NAMALWA (cell line): Measurements from ENCODE around the gene SETD1A.
A peak's percentile ranks its signal among the peaks of the same experiment; 100 is the strongest.

ENCODE experiments used
- DNase-seq: peaks from one replicate; pipeline ENCODE4 v3.0.0-alpha.2; 2015; ENCODE audit warnings: low spot score

The SETD1A gene

DNA sequence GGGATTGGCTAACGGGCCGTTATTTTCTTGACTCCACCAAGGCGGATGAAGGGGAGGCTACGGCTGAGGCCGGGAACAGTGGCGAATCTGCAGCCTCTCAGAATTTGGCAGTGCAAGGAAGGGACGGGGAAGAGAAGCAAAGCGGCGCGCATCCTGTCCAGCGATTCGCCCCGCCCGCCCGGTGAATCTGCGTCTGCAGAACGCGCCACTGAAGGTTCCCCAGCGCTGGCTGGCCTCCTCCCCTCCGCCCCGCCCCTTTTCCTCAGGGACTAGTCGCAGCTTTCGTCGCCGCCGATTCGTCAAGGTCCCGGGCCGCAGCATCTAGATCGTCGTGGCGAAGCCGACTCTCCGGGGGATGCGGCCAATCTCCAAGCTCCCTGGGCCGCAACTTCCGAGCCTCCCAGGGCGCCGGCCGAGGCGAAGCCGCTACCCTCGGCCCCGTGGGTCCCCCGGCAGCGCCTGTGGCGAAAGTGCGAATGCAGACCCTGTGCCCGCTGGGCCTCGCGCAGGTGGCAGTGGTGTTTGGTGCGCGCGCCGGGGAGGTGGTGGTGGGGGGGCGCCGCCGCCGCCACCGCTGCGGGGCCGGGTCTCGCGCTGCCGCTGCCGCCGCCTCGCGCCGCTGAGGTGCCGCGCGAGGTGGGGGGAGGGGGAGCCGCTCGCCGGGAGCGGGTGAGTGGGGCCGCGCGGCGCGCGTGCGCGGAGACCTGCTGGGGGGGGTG lies at the start of gene SETD1A:
Gene SETD1A, plus strand, starts transcription at position 299 of the 719 bp plus-strand sequence. CDS start 978 bp downstream, outside the sequence.
- peak; percentile 93 for DNase-seq

DNA sequence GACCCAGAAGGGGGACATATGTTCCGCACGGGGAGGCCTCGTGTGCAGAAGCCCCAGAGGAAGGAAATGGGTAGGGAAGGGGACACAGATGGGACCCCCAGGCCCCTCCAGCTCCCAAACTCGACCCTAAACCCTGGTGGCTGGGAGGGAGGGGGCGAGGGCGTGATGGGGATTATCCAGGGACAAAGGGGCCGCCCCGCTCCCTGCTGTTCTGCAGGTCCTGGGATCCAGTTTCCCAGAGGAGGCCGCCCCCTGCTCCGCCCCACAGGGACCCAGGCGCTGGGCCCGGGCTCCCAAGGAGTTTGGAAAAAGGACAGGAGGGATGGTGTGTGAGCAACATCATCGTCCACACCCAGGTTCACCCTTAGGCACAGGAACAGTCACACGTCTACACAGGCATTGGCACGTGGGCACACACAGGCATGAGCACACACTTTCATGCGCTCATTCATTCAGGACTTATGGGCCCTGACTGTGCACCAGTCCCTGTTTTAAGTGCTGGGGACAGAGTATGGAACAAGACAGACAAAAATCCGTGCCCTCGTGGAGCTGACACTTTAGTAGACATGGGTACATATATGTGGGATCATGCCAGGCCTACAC lies 47.0 kb upstream of the SETD1A start:
- DNase-seq, result no peak

DNA sequence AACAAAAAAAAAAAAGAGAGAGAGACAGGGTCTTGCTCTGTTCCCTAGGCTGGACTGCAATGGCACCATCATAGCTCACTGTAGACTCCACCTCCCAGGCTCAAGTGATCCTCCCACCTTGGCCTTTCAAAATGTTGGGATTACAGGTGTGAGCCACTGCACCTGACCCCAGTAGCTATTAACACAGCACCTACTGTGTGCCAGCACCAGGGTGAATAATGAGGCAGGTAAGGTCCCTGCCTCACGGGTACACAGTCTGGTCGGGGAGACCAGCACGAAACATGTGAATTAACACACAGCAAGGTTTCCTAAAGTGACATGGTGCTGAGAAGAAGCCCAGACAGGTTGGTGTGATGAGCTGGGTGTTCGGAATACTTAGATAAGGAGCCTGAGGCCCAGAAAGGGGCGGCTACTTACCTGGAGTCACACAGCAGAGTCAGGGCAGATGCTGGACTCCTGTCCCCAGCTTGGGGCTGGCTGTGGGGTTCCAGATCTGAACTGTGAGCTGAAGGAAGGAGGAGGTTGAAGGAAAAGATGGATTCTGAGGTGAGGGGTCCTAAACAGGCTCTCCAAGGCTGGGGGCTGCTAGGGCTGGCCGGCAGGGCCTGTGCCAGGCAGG lies 44.7 kb upstream of the SETD1A start:
- DNase-seq, result no peak

DNA sequence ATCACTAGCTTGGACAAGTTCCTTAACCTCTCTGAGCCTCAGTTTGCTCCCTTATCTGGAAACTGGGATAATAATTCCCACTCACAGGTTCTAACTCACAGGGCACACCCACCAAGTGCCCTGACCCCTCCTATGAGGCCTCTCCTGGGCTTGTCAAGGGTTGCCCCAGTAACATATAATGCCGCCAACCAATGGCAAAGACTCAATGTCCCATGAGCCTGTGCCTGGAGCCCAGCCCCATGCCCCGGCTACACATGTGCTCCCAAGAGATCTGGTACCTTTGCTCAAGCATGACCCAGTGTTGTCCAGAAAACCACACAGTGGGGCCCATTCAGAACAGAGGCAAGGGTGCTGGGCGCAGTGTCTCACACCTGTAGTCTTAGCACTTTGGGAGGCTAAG lies 42.7 kb upstream of the SETD1A start:
- DNase-seq, result no peak

DNA sequence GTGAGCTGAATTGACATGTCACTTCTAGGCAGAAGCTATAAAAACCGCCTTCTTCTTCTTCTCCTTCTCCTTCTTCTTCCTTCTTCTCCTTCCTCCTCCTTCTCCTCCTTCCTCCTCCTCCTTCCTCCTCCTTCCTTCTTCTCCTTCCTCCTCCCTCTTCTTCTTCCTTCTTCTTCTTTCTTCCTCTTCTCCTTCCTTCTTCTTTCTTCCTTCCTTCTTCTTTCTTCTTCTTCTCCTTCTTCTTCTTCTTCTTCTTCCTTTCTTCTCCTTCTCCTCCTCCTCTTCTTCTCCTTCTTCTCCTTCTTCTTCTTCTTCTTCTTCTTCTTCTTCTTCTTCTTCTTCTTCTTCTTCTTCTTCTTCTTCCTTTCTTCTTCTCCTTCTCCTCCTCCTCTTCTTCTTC lies 38.9 kb upstream of the SETD1A start:
- DNase-seq, result no peak

DNA sequence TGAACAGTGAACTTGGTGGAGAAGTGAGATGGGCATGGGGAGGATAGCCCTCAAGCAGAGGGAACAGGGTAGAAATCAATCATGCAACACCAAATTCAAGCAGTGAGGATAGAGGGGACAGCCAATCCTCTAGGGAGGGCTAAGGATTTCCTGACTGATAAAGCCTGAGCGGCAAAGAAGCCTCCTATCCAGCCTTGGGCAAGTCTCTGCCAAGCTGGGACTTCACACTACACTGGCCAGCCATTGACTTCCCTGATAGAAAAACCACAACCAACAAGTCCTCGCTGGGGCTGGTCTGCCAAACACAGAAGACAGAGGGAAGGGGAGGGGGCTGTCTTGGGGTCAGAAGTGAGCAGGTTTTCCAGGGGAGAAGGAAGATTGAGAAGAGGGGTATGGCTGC lies 36.7 kb upstream of the SETD1A start:
- DNase-seq, result no peak

DNA sequence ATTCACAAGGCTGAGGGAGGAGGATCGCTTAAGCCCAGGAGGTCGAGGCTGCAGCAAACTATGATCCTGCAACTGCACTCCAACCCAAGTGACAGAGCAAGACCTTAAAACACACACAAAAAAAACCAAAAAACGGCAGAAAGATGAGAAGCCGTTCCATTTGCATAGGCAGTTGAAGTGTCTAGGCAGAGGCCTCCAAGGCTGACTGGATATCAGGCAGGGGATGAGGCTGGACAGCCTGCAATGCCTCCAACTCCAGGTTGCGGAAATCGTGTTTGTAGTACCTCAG lies 36.2 kb upstream of the SETD1A start:
- no peak for DNase-seq

DNA sequence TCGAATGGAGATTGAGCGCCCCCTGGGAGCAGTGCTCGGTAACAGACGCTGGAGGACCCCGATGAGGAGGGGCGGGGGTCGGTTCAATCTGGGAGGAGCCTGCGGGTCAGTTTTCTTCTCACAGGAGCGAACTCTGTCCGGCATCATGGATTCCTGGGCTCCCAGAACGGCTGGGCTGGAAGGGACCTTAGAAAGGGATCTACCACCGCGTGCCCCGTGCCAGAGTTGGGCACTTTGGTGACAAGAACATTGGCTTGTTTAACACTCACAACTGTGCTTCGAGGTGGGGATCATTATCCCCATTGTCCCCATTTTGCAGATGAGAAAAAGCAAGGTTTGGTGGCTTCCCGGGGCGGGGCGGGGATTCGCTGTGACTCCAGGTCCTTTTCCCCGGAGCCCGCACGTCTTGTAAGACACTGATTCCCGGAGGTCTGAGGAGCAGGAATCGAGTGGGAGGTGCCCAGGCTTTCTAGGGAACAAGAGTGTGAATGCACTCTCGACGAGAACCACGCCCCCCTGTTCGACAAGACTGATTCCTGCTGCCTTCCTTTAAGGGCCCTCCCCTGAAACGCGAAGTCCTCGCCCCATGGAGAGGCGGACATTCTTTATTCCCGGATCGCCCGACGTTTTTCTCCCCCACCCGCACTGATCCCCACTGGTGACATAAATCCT lies 35.7 kb upstream of the SETD1A start:
- DNase-seq, result peak; percentile 95

DNA sequence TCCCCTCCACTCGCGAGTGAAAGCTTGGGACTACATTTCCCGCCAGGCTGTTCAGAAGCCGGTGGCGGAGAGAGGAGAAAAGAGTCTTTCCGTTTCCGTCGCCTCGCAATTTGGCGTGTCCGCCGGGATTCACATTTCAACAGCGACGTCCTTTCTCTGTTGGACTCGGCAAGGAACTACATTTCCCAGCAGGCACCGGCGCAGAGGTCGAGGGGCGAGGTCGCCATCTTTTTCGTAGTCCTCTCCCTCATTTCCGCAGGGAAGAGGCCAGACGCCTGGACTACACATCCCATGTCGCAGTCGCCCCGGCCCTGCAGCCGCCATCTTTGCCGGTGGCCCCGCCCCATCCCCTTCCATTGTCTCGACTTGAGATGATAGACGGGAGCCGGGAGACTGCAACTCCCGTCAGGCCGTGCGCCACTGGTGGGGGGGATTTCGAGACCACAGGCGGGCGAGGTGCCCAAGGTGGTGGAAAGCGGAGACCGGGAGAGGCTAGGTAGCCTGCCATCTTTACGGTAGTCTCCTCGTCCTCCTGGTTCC lies 35.1 kb upstream of the SETD1A start:
- peak; percentile 99 for DNase-seq

DNA sequence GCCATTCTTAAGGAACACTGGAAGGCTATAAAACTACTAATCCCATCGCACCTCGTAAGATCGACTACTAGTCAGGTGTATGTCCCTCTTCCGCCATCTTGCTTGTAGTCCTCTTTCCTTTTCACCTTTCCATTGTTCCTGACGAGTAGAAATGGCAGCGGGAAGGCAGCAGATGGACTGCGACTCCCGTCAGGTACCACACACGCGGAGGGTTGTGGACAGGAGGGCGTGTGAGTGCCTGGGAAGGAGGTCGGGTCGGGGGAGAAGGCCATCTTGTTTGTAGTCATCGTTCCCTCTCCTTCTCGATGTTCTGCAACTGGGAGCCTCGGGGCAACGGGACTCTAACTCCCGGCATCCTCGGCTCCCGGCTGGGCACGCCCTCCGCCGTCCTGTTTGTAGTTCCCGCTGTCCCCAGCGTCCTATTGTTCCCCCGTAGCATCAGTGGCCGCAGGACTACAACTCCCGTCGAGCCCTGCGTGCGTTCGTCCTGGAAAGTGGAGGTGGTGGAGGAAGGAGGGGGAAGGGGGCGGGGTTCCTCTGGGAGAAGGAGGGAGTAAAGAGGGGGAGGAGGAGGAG lies 34.5 kb upstream of the SETD1A start:
- DNase-seq, result peak; percentile 98

DNA sequence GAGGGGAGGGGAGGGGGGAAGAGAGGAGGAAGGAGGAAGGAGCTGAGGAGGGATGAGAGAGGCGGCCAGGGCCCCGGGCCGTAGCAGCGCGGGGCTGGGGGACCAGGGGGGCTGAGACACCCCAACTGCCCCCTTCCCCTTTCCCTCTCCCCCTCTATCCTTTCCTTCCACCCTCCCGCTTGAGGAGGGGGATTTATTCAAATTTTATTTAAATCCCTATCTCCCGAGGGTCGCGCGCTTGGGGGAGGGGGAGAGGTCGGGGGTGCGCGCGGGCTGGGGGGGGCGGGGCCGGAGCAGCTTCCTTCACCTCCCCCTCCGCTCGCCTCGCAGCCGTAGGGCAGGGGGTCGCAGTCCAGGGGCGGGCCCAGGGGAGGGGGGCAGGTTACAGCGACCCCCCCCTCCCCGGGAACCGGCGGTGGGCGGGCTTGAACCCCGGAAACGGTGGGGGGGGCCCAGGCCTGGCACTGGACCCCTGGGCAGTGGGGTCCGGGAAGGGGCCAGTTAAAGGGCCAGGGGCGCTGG lies 33.9 kb upstream of the SETD1A start, which contains the start of gene FBXL19:
Gene FBXL19, plus strand, starts transcription at position 19 of the 522 bp plus-strand sequence. CDS start 2,183 bp downstream, outside the sequence.
- DNase-seq, result no peak

DNA sequence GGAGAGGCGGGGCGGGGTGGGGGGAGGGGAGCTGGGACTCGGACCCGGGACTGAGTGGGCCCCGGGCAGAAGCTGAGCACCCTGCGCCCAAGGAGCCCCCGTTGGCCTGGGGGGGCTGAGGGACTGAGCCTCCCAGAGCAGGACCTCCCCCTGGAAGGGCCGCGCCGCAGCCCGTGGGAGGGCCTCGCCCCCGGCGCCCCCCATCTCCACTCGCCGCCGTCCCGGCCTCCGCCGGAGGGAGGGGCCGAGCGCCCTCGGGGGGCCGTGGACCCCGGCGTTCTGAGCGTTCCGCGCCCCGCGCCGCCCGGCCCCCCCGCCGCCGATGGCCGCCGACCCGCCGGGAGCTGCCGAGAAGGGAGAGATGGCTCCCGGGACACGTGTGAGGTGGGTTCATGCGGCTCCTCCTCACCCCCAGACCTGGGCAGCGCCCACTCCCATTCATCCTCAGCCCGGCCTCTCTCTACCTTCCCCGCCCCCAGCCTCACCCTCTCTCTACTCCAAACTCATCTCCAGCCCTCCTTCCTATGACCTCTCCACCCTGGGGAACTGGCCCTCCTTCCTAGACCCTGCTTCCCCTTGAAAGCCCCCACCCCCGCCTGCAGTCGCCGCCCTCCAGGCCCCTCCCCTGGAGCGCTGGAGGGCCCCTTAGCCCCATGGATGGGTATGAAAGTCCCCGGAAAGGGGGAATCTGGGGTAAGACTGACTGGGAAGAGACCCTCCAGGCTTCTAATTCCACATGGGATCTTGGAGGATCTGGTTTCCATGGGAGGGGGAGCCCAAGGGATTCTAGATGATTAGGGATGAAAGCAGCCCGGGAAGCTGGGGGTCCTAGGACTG lies 33.3 kb upstream of the SETD1A start:
- no peak for DNase-seq

DNA sequence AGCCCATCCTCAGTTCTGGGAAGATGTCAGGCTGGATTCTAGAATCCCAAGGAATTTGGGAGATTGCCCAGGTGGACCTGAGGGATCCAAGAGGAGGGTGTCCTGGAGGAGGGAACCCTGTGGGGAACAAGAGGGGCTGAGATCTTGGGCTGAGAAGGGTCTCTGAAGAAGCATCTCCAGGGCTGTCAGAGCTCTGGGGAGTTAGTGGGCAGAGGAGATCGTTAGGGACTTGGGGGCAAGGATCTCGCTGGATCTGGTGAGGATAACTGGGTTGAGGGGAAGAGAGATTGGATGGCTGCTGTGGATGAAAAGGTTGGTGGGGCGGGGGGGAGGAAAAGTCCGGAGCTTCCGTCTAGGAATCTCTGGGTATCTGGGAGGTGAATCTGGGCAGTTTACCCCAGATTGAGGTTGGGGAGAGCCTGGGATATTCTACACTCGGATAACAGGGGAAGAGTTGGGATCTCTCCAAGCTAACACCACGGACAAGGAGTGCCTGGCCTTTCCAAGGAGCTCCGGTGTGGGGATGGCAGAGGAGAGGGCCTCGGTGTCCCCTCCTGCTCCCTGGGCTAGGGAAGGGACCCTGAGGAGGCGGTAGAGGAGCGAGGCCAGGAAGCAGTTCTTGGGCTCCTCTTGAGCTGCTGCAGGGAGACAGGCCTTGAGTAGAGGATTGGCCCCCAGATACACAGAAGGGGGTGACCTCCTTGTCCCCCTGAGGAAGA lies 32.5 kb upstream of the SETD1A start:
- DNase-seq, result no peak

DNA sequence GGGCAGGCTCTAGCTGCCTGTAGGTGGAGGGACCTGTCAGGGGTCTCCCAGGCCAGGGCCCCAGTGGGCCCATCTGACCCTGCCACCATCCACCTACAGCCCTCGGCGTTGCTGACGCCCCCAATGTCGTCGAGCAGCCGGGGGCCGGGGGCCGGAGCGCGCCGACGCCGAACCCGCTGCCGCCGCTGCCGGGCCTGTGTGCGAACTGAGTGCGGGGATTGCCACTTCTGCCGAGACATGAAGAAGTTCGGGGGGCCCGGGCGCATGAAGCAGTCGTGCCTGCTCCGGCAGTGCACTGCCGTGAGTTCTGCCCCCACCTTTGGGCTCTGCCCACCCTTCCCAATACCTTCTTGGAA lies 31.9 kb upstream of the SETD1A start:
- DNase-seq, result no peak

DNA sequence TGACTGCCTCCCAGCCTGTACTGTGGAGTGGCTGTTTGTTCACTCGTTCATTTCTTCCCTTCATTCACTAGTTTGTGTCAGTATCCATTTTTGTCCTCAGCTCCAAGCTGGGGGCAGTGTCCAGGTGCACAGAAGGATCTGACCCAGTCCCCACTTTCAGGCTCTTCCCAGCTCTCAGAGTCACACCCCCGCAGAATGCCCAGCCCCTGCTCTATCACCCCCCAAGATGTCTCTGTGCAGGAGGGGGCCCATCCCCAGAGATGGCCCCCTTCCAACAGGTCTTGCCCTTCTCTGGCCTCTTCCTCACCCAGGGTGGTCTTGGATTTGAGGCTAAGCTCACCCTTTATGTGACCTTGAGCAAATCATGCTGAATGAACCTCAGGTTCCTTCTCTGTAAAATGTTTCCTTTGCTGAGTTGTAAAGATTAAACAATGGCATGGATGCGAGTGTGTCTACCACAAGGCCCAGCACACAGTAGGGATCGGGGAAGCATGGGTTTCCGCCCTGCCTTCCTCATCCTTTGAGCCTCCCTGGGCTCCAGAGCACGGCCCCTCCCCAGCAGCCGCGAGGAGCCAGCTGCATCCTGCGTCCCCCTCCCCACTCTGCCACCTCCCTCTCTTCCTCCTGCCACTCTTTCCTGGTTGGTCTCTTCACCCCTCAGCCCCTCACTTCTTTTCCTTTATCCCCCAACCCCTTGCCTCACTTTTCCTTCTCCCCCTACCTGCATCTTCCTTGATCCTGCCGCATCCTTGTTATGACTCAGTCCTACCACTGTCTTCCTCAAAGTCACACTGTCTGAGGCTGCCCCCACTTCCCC lies 31.4 kb upstream of the SETD1A start:
- no peak for DNase-seq

DNA sequence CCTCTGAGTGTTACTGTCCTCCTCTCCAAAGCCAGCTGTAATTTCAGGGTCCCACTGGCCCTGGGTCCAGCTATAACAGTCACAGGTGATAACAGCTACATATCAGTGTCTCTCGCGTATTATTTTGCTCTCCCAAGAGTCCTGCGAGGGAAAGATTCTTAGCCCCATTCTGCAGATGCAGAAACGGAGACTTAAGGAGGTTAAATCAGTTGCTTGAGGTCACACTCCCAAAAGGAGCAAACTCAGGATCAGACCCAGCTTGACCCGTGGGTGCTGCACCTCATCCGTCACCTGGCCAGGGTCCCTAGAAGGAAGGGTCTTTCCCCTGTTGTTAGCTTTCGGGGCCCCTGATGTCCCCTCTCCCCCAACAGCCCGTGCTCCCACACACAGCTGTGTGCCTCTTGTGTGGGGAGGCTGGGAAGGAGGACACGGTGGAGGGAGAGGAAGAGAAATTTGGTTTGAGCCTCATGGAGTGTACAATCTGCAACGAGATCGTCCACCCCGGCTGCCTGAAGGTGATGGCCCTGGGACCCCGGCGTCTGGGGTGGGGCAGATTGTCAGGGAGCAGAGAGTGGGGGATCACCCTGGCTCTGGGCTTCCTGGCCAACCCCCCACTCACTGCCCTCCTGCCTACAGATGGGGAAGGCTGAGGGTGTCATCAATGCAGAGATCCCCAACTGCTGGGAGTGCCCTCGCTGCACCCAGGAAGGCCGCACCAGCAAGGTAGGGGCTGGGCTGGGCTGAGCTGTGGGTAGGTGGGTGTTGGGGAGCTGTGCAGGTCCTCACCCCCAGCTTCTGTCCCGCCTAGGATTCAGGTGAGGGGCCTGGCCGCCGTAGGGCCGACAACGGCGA lies 30.4 kb upstream of the SETD1A start:
- DNase-seq, result no peak

DNA sequence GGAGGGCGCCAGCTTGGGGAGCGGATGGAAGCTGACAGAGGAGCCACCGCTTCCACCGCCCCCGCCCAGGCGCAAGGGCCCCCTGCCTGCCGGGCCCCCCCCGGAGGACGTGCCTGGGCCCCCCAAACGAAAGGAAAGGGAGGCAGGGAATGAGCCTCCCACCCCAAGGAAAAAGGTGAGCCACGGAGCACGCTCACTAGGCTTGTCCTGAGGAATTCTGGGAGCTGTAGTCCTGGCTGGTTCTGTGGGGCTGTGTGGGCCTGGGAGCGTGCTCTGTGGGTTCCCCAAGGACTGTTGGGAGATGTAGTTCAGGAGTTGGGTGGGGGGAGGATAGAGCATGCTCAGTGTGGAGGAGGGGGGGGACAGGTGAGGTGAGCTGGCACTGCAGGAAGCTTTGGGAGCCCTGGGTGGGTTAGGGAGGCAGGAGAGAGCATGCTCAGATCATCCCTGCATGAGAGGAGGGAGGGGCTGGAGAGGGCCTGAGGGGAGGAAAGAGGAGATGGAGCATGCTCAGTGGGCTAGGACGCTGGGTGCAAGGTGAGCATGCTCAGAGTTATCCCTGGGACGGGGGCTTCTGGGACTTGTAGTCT lies 29.7 kb upstream of the SETD1A start:
- DNase-seq, result peak; percentile 80

DNA sequence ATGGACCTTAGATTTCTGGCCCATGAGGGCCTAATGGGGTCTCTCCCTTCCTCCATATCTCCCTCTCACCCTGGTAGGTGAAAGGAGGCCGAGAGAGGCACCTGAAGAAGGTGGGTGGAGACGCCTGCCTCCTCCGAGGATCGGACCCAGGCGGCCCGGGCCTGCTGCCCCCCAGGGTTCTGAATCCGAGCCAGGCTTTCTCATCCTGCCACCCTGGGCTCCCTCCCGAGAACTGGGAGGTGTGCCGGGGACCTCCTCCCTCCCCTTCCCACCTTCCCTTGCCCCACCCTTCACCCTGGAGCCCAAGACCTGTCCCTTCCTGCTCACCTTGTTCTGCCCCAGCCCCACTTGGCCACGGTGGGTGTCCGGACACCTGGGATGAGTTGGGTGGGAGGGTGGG lies 29.2 kb upstream of the SETD1A start:
- DNase-seq, result no peak
